SU-DHL-6 (cell line): Measurements from ENCODE around the gene CLCA2.

ENCODE experiments used
- H2AFZ ChIP-seq: fragments of 200-600 bp; sonication (generic); 2 replicates; pipeline ENCODE4 v1.6.1; 2014; ENCODE audit warnings: low read depth, mild to moderate bottlenecking, moderate library complexity, mixed read lengths, antibody characterized with exemption, low read length; ENCODE audit not compliant: severe bottlenecking
- H3F3A ChIP-seq: fragments of 200-600 bp; shearing (Covaris generic); 2 replicates; pipeline ENCODE4 v1.6.0; 2016; ENCODE audit warnings: antibody characterized with exemption, mild to moderate bottlenecking; ENCODE audit not compliant: insufficient read depth
- H3K27ac ChIP-seq: fragments of 200-600 bp; sonication (generic); 2 replicates; pipeline ENCODE4 v1.5.1; 2016; ENCODE audit warnings: low read depth, mild to moderate bottlenecking, low read length, moderate library complexity, mixed read lengths
- H3K27me3 ChIP-seq: fragments of 200-600 bp; sonication (generic), shearing (Covaris generic); 2 replicates; pipeline ENCODE4 v1.6.0; 2014; ENCODE audit warnings: mild to moderate bottlenecking, low read length
- H3K36me3 ChIP-seq: fragments of 200-600 bp; sonication (generic); 2 replicates; pipeline ENCODE4 v1.6.1; 2014; ENCODE audit warnings: mild to moderate bottlenecking, low read length, mixed read lengths
- H3K4me2 ChIP-seq: fragments of 300-600, 200-600 bp; shearing (Covaris generic), sonication (generic); 2 replicates; pipeline ENCODE4 v1.6.0; 2014; ENCODE audit warnings: low read length, low read depth, mild to moderate bottlenecking; ENCODE audit not compliant: poor library complexity, severe bottlenecking
- H3K4me3 ChIP-seq: fragments of 200-600 bp; sonication (generic); 2 replicates; pipeline ENCODE4 v1.5.1; 2014; ENCODE audit warnings: antibody characterized with exemption, low read length, mild to moderate bottlenecking, mixed read lengths; ENCODE audit not compliant: insufficient read depth, poor library complexity, severe bottlenecking
- H3K79me2 ChIP-seq: fragments of 200-600 bp; sonication (generic); 2 replicates; pipeline ENCODE4 v1.6.1; 2014; ENCODE audit warnings: mild to moderate bottlenecking, low read length, moderate library complexity; ENCODE audit not compliant: insufficient read depth
- H3K9ac ChIP-seq: fragments of 200-600 bp; sonication (generic); 2 replicates; pipeline ENCODE4 v1.7.0; 2014; ENCODE audit warnings: mild to moderate bottlenecking, low read length
- H3K9me2 ChIP-seq: fragments of 200-600 bp; sonication (generic); replicated peaks from 2 replicates; pipeline ENCODE4 v1.6.1; 2014; ENCODE audit warnings: low read length; ENCODE audit not compliant: insufficient read depth
- H3K9me3 ChIP-seq: fragments of 200-600 bp; sonication (generic); 2 replicates; pipeline ENCODE4 v1.6.1; 2014; ENCODE audit warnings: low read length, mixed read lengths; ENCODE audit not compliant: insufficient read depth
- H4K20me1 ChIP-seq: fragments of 200-600 bp; sonication (generic); 2 replicates; pipeline ENCODE4 v1.6.1; 2014; ENCODE audit warnings: low read depth, mild to moderate bottlenecking, antibody characterized with exemption, low read length, moderate library complexity, mixed read lengths
- EZH2phosphoT487 ChIP-seq: fragments of 200-600 bp; sonication (generic), shearing (Covaris generic); conservative IDR thresholded peaks from 2 replicates; pipeline ENCODE4 v1.6.1; 2018; ENCODE audit warnings: mild to moderate bottlenecking, antibody characterized with exemption, low read length, moderate library complexity, mixed read lengths
- TF ChIP-seq, protein P1 (sequence below): fragments of 200-600 bp; sonication (generic); IDR thresholded peaks from one replicate; pipeline ENCODE4 v1.5.1; 2017; ENCODE audit warnings: antibody characterized with exemption, mild to moderate bottlenecking, low read length, moderate library complexity; ENCODE audit not compliant: insufficient read depth, poor library complexity, severe bottlenecking

The CLCA2 gene

DNA sequence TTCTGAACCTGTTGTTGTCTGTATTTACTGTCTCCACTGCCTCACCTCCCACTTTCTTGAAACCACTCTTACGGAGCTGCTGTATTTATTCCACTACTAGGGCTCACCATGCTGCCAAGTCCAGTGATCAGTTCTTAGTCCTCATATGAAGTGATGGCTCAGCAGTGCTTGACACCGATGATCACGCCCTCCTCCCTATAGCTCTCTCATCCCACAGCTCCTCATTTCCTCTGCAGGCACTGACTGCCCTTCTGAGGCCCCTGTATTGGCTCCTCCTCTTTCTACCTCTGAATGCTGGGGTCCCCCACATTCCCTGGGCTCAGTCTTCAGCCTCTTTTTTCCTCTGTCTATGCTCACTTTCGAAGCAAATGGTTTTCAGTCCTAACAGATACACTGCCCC, 48.2 kb downstream of the CLCA2 start:
- Histone ChIP-seq H3K27me3 (no peaks in the 10 kb centered on the region), H3K9me3 (no peaks in the 10 kb centered on the region), H3K9me2 (no peaks in the 10 kb centered on the region), H3K27ac (no peak overlapping the region), H3F3A (no peaks in the 10 kb centered on the region), H3K4me3 (no peak overlapping the region), H3K36me3 (no peaks in the 10 kb centered on the region), H3K4me2 (no peak overlapping the region), H3K79me2 (no peaks in the 10 kb centered on the region), H2AFZ (no peak overlapping the region), H4K20me1 (no peaks in the 10 kb centered on the region), H3K9ac (no peak overlapping the region)
- no peak for TF ChIP-seq EZH2phosphoT487
- TF ChIP-seq, protein P1, sequence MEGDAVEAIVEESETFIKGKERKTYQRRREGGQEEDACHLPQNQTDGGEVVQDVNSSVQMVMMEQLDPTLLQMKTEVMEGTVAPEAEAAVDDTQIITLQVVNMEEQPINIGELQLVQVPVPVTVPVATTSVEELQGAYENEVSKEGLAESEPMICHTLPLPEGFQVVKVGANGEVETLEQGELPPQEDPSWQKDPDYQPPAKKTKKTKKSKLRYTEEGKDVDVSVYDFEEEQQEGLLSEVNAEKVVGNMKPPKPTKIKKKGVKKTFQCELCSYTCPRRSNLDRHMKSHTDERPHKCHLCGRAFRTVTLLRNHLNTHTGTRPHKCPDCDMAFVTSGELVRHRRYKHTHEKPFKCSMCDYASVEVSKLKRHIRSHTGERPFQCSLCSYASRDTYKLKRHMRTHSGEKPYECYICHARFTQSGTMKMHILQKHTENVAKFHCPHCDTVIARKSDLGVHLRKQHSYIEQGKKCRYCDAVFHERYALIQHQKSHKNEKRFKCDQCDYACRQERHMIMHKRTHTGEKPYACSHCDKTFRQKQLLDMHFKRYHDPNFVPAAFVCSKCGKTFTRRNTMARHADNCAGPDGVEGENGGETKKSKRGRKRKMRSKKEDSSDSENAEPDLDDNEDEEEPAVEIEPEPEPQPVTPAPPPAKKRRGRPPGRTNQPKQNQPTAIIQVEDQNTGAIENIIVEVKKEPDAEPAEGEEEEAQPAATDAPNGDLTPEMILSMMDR, result no peak

DNA sequence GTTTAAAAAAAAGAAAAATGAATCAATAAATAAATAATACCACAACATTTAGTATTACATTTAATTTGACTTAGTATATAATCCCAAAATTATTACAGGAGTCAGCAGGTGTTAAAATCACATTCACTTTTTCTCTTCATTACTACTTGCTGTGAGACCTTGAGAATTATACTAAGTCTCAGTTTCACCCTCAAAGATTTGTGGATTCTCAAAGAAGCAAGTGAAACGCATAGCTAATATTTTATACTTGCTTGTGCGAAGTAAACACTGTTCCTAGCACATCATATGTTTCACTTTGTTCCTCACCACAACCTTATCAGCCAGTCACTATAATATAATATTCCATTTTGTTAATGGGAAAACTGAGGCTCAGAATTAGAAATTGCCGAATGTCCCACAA, 48.8 kb downstream of the CLCA2 start:
- H3K27me3 ChIP-seq, result no peaks in the 10 kb centered on the region
- no peaks in the 10 kb centered on the region for H4K20me1 ChIP-seq
- H3K4me2 ChIP-seq, result no peak overlapping the region
- H3K27ac ChIP-seq, result no peak overlapping the region
- no peaks in the 10 kb centered on the region for H3F3A ChIP-seq
- H3K9me3 ChIP-seq, result no peaks in the 10 kb centered on the region
- H3K36me3 ChIP-seq, result no peaks in the 10 kb centered on the region
- H3K79me2 ChIP-seq, result no peaks in the 10 kb centered on the region
- no peaks in the 10 kb centered on the region for H3K9me2 ChIP-seq
- H3K4me3 ChIP-seq, result no peak overlapping the region
- no peak overlapping the region for H2AFZ ChIP-seq
- no peak overlapping the region for H3K9ac ChIP-seq
- TF ChIP-seq, protein P1, result no peak
- no peak for TF ChIP-seq EZH2phosphoT487

DNA sequence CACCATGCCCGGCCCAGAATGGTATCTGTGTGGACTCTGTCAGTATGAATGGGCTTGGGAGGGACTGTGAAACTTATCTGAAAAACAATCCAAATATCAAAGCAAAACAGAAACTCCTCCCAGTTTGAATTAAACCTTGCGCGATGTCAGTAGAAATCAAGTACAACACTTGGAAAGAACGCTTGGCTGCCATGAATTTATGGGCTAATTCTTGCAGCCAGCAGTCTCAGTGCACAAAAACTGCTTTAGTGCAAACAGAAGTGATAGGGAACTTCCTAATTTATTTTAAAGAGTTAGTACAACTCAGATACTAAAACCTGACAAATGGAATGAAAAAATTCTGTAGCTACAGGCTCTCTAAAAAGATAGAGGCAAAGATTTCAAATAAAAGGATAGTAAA, 53.3 kb downstream of the CLCA2 start:
- Histone ChIP-seq H3K27ac (no peak overlapping the region), H3K36me3 (no peaks in the 10 kb centered on the region), H3K27me3 (no peaks in the 10 kb centered on the region), H3K9me3 (no peaks in the 10 kb centered on the region), H2AFZ (no peak overlapping the region), H4K20me1 (no peaks in the 10 kb centered on the region), H3F3A (no peaks in the 10 kb centered on the region), H3K4me2 (no peak overlapping the region), H3K9ac (no peak overlapping the region), H3K79me2 (no peaks in the 10 kb centered on the region), H3K9me2 (no peaks in the 10 kb centered on the region), H3K4me3 (no peak overlapping the region)
- TF ChIP-seq, protein P1, result no peak

DNA sequence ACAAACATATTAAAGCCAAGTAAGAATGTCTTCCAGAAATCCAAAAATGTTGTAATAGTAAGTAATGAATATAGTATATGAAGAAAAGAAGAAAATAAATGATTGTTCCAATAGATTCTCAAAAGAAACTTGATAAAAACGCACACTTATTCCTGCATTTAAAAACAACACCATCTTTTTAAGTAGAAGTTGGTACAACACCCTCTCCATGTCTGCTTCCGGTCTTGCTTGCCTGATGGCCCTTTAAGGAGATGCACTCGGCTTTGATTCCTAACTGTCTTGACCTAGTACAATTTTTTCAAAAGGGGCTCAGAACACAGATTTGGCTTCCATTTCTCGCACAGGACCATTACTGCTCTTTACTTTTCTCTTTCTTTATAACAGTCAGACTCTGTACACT, 53.7 kb downstream of the CLCA2 start:
- H3K4me3 ChIP-seq, result no peak overlapping the region
- H3K9ac ChIP-seq, result no peak overlapping the region
- no peak for TF ChIP-seq EZH2phosphoT487
- TF ChIP-seq, protein P1, result no peak
- no peaks in the 10 kb centered on the region for H3K79me2 ChIP-seq
- H4K20me1 ChIP-seq, result no peaks in the 10 kb centered on the region
- no peaks in the 10 kb centered on the region for H3K9me3 ChIP-seq
- no peak overlapping the region for H3K4me2 ChIP-seq
- H3K9me2 ChIP-seq, result no peaks in the 10 kb centered on the region
- H3K27me3 ChIP-seq, result no peaks in the 10 kb centered on the region
- H3K27ac ChIP-seq, result no peak overlapping the region
- H2AFZ ChIP-seq, result no peak overlapping the region
- no peaks in the 10 kb centered on the region for H3K36me3 ChIP-seq
- no peaks in the 10 kb centered on the region for H3F3A ChIP-seq
